Lower leg skin (tissue), 3 donors: ENCODE data around the gene NAPG.
"Not testable (repeated sequence)": the region's sequence is repeated elsewhere in the genome, so short reads cannot be mapped to it uniquely, and the experiment has no call there.

Source experiments
- CTCF ChIP-seq, 3 donors: fragments of 450-650 bp; IDR thresholded peaks; one replicate each; pipeline ENCODE4 v1.5.1; 2016; ENCODE audit warnings: antibody characterized with exemption in 3 of 3, mild to moderate bottlenecking in 3 of 3, moderate library complexity in 2 of 3
- POLR2A ChIP-seq, 2 donors: fragments of 450-650 bp; IDR thresholded peaks; one replicate each; pipeline ENCODE4 v1.6.1; 2016 to 2017; ENCODE audit warnings: antibody characterized with exemption in 2 of 2, mild to moderate bottlenecking in 1 of 2, moderate library complexity in 1 of 2

- not testable (repeated sequence) for TF ChIP-seq CTCF, POLR2A (IDR thresholded peaks at IDR 0.05)
Observed at GRCh38 chr18:10597695-10598094, 71.9 kb downstream of the NAPG start.
